Esophagus muscularis mucosa (tissue), 4 donors: ENCODE measurements around the gene DOCK6.
A peak's percentile ranks its signal among the peaks of the same experiment; 100 is the strongest.

Experiments used
- EP300 ChIP-seq: sonication (generic); formaldehyde crosslinking; IDR thresholded peaks from one replicate; pipeline ENCODE4 v1.6.1; 2017; ENCODE audit warnings: antibody characterized with exemption
- POLR2A ChIP-seq: fragments of 450-650 bp; IDR thresholded peaks from one replicate; pipeline ENCODE4 v1.6.1; 2017; ENCODE audit warnings: antibody characterized with exemption, moderate library complexity, mild to moderate bottlenecking, low read depth
- POLR2AphosphoS5 ChIP-seq, 2 donors: sonication (generic); formaldehyde crosslinking; IDR thresholded peaks; one replicate each; pipeline ENCODE4 v1.6.1; 2017; ENCODE audit warnings: antibody characterized with exemption in 2 of 2
- TF ChIP-seq, protein P1 (sequence below), 3 experiments: fragments of 200-600 bp in 2 of 3; fragments of 450-650 bp in 1 of 3; sonication (generic) in 2 of 3; IDR thresholded peaks; one replicate each; pipeline ENCODE4 v1.5.1; 2017 to 2019; ENCODE audit warnings: antibody characterized with exemption in 3 of 3, mild to moderate bottlenecking in 2 of 3, moderate library complexity in 1 of 3

DNA sequence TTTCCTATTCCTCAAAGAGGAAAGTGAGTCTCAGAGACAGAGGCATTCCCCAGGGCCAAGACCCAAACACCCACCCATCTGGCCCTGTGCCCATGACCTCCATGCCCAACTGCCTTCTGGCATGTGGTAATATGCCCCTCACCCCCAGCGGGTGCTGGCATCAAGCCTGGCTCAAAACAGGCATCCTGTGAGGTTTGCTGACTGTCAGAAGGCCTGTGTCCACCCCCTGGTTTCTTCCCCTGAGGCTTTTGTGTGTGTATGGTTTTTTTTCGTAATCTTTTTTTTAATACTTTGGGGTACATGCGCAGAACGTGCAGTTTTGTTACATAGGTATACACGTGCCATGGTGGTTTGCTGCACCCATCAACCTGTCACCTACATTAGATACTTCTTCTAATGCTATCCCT lies 57.4 kb downstream of the DOCK6 start:
- TF ChIP-seq POLR2A (no peak), EP300 (no peak), POLR2AphosphoS5 (IDR thresholded peaks at IDR 0.05) (peak in 1 of 2 donors; percentile 34)
- TF ChIP-seq, protein P1, sequence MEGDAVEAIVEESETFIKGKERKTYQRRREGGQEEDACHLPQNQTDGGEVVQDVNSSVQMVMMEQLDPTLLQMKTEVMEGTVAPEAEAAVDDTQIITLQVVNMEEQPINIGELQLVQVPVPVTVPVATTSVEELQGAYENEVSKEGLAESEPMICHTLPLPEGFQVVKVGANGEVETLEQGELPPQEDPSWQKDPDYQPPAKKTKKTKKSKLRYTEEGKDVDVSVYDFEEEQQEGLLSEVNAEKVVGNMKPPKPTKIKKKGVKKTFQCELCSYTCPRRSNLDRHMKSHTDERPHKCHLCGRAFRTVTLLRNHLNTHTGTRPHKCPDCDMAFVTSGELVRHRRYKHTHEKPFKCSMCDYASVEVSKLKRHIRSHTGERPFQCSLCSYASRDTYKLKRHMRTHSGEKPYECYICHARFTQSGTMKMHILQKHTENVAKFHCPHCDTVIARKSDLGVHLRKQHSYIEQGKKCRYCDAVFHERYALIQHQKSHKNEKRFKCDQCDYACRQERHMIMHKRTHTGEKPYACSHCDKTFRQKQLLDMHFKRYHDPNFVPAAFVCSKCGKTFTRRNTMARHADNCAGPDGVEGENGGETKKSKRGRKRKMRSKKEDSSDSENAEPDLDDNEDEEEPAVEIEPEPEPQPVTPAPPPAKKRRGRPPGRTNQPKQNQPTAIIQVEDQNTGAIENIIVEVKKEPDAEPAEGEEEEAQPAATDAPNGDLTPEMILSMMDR (IDR thresholded peaks at IDR 0.05): no peak
